Peyer's patch (tissue), 4 donors: Measurements from ENCODE around the gene CST6. TPM values are rescaled to one million over a fixed set of nuclear protein-coding genes. Genes with fewer than 3 reads are reported as not detected.

Experiments used
- DNase-seq, 3 donors: peaks; one replicate each; pipeline ENCODE4 v3.0.0-alpha.2; 2017 to 2019
- H3K27ac ChIP-seq, 4 donors: fragments of 200-600 bp; sonication (generic); one replicate each; pipeline ENCODE4 v1.5.1; 2016 to 2019
- H3K27me3 ChIP-seq, 2 donors: fragments of 200-600 bp; sonication (generic); one replicate each; pipeline ENCODE4 v1.5.1; 2019
- H3K36me3 ChIP-seq, 3 donors: fragments of 200-600 bp; sonication (generic); one replicate each; pipeline ENCODE4 v1.5.1; 2016 to 2019
- H3K4me1 ChIP-seq, 4 donors: fragments of 200-600 bp; sonication (generic); one replicate each; pipeline ENCODE4 v1.5.1; 2016 to 2019
- H3K4me3 ChIP-seq, 4 donors: fragments of 200-600 bp; sonication (generic); 1 replicate in 3 of 4; 2 replicates in 1 of 4; pipeline ENCODE4 v1.5.1; 2016 to 2019; ENCODE audit warnings: mild to moderate bottlenecking in 1 of 4
- H3K9me3 ChIP-seq, 4 donors: fragments of 200-600 bp; sonication (generic); one replicate each; pipeline ENCODE4 v1.5.1; 2016 to 2019; ENCODE audit warnings: mild to moderate bottlenecking in 1 of 4
- CTCF ChIP-seq, 6 experiments: fragments of 450-650 bp in 4 of 6; fragments of 200-600 bp in 2 of 6; sonication (generic) in 1 of 6; IDR thresholded peaks; one replicate each; pipeline ENCODE4 v1.5.1; 2017 to 2019; ENCODE audit warnings: antibody characterized with exemption in 6 of 6, mild to moderate bottlenecking in 3 of 6, moderate library complexity in 1 of 6
- POLR2A ChIP-seq, 2 donors: fragments of 450-650 bp; IDR thresholded peaks; one replicate each; pipeline ENCODE4 v1.5.1; 2017; ENCODE audit warnings: antibody characterized with exemption in 2 of 2, mild to moderate bottlenecking in 2 of 2, moderate library complexity in 2 of 2
- total RNA-seq, 4 donors: library from RNA; depleted of rRNA; stranded (reverse); fragments of >200 nt; gene quantifications; one replicate each; pipeline ENCODE4 v1.1.0, GENCODE V29; 2016

Gene CST6
- total RNA-seq, 4 donors from 2014 or later: not detected

GRCh38 chr11:65968600-65969482 is 43.0 kb upstream of the CST6 start:
- H3K4me1 ChIP-seq: peaks cover 0 to 1% (median 0%) of the 10 kb centered on the region in 4 donors
- TF ChIP-seq POLR2A (IDR thresholded peaks at IDR 0.05) (no peak), CTCF (IDR thresholded peaks at IDR 0.05) (no peak)
- peaks cover 0 to 86% (median 0%) of the 10 kb centered on the region in 3 donors for H3K36me3 ChIP-seq
- no peak for DNase-seq
- H3K27ac ChIP-seq: no peak overlapping the region
- no peaks in the 10 kb centered on the region for H3K27me3 ChIP-seq
- no peak overlapping the region for H3K4me3 ChIP-seq
- no peaks in the 10 kb centered on the region for H3K9me3 ChIP-seq

GRCh38 chr11:65972116-65972515 is 39.7 kb upstream of the CST6 start:
- no peak for DNase-seq
- no peaks in the 10 kb centered on the region for H3K27me3 ChIP-seq
- no peak overlapping the region for H3K27ac ChIP-seq
- TF ChIP-seq POLR2A (IDR thresholded peaks at IDR 0.05) (no peak), CTCF (IDR thresholded peaks at IDR 0.05) (no peak)
- H3K9me3 ChIP-seq: no peaks in the 10 kb centered on the region
- no peak overlapping the region for H3K4me3 ChIP-seq
- H3K4me1 ChIP-seq: no peaks in the 10 kb centered on the region
- peaks cover 0 to 67% (median 0%) of the 10 kb centered on the region in 3 donors for H3K36me3 ChIP-seq

- DNase-seq: no peak
- Histone ChIP-seq H3K27ac (no peak overlapping the region), H3K4me1 (no peaks in the 10 kb centered on the region), H3K36me3 (peaks cover 0 to 67% (median 0%) of the 10 kb centered on the region in 3 donors), H3K9me3 (no peaks in the 10 kb centered on the region), H3K27me3 (no peaks in the 10 kb centered on the region), H3K4me3 (no peak overlapping the region)
- TF ChIP-seq POLR2A (IDR thresholded peaks at IDR 0.05) (no peak), CTCF (IDR thresholded peaks at IDR 0.05) (no peak)
These were observed 38.2 kb upstream of the CST6 start for GRCh38 chr11:65973439-65974110.

- no peaks in the 10 kb centered on the region for H3K4me1 ChIP-seq
- no peak for TF ChIP-seq CTCF (IDR thresholded peaks at IDR 0.05)
- no peak for TF ChIP-seq POLR2A (IDR thresholded peaks at IDR 0.05)
- no peak for DNase-seq
- H3K27me3 ChIP-seq: no peaks in the 10 kb centered on the region
- no peak overlapping the region for H3K4me3 ChIP-seq
- H3K36me3 ChIP-seq: peaks cover 0 to 55% (median 0%) of the 10 kb centered on the region in 3 donors
- no peak overlapping the region for H3K27ac ChIP-seq
- H3K9me3 ChIP-seq: no peaks in the 10 kb centered on the region
These were observed 36.0 kb upstream of the CST6 start for GRCh38 chr11:65975771-65976170.

GRCh38 chr11:65976216-65977176 is 35.3 kb upstream of the CST6 start:
- Histone ChIP-seq H3K36me3 (peaks cover 0 to 55% (median 0%) of the 10 kb centered on the region in 3 donors), H3K27ac (no peak overlapping the region), H3K4me1 (no peaks in the 10 kb centered on the region), H3K4me3 (no peak overlapping the region), H3K27me3 (no peaks in the 10 kb centered on the region), H3K9me3 (no peaks in the 10 kb centered on the region)
- DNase-seq: no peak
- TF ChIP-seq POLR2A (IDR thresholded peaks at IDR 0.05) (no peak), CTCF (IDR thresholded peaks at IDR 0.05) (no peak)
